Measurements from ENCODE around the gene SIK3. TPM values are rescaled to one million over a fixed set of nuclear protein-coding genes. Genes with fewer than 3 reads are reported as not detected.

Gene SIK3
- total RNA-seq, 1 donor = 40.0 TPM

DNA sequence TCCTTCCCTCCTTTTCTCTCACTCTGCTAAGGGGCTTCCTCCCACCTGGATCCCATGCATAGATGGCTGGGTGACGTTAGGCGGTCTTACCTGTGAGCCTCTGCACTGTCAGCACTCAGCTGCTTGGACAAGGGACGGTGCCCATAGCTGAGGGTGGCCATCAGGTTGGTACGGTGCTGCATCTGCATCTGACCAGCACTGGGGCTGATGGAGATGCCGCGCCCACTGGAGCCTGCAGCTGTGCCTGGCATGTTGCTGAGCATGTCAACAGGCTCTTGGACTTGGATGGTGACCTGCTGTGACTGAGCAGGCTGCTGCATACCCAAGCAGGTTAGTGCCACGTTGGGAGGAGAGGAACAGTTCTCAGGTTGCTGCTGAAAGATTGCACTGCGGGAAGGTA is 239.1 kb downstream of the SIK3 start:
- Histone ChIP-seq H3K4me1 (ENCODE audit: insufficient read depth, low read length) (peaks cover 21% of the 10 kb centered on the region), H3K27me3 (ENCODE audit: insufficient read depth, low read length) (no peaks in the 10 kb centered on the region), H3K4me3 (ENCODE audit: low read length) (no peak overlapping the region), H3K9me3 (ENCODE audit: low read depth, low read length) (no peaks in the 10 kb centered on the region)

- H3K4me3 ChIP-seq (ENCODE audit: low read length) = no peak overlapping the region
- H3K27me3 ChIP-seq (ENCODE audit: insufficient read depth, low read length) = no peaks in the 10 kb centered on the region
- H3K4me1 ChIP-seq (ENCODE audit: insufficient read depth, low read length) = peaks cover 33% of the 10 kb centered on the region
- no peaks in the 10 kb centered on the region for H3K9me3 ChIP-seq (ENCODE audit: low read depth, low read length)
These were observed 240.3 kb downstream of the SIK3 start for GRCh38 chr11:116857936-116858335.

DNA sequence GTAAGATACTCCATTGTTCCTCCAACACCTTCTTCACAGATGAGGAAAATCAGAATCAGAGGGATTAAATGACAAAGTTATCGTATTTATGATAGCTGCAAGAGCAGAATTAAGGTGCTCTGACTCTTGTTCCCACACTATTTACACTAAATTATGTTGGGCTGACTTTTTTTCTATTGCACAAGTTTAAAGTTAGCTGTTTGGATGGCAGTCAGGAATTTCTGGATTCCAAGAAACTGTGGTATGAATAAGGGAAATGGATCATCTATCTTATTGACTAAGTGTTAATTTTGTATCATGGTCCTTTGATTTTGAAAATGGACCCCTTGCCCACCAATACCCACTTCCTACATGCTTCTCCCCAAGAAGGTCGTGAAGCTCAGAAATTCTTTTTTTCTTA is 240.9 kb downstream of the SIK3 start:
- no peaks in the 10 kb centered on the region for H3K27me3 ChIP-seq (ENCODE audit: insufficient read depth, low read length)
- H3K4me1 ChIP-seq (ENCODE audit: insufficient read depth, low read length) = peaks cover 40% of the 10 kb centered on the region
- no peaks in the 10 kb centered on the region for H3K9me3 ChIP-seq (ENCODE audit: low read depth, low read length)

GRCh38 chr11:116856423-116856822 is 241.8 kb downstream of the SIK3 start:
- Histone ChIP-seq H3K4me1 (ENCODE audit: insufficient read depth, low read length) (peaks cover 49% of the 10 kb centered on the region), H3K27me3 (ENCODE audit: insufficient read depth, low read length) (no peaks in the 10 kb centered on the region), H3K9me3 (ENCODE audit: low read depth, low read length) (no peaks in the 10 kb centered on the region), H3K4me3 (ENCODE audit: low read length) (no peak overlapping the region)

More for the DNA sequence above, 240.9 kb downstream of the SIK3 start:
- H3K4me3 ChIP-seq (ENCODE audit: low read length) = no peak overlapping the region

DNA sequence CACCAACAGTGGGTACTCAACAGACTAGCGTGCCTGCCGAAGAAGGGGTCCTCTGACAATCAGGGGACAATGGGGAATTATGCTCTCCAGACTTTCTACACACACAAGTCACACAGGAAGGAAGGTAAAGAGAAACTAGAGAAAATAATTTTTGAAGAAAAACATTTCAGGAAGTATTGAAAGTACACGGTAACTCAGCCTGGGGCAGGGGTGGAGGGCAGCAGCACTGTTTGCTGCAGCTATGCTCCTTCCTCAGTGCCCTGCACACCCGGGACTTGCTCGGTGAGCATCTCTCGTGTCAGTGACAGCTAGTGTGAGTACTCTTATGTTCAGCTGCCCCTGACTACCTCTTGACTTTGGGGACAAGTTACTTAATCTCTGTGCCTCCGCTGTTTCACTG is 242.8 kb downstream of the SIK3 start:
- Histone ChIP-seq H3K27me3 (ENCODE audit: insufficient read depth, low read length) (no peaks in the 10 kb centered on the region), H3K4me1 (ENCODE audit: insufficient read depth, low read length) (peaks cover 58% of the 10 kb centered on the region), H3K4me3 (ENCODE audit: low read length) (no peak overlapping the region), H3K9me3 (ENCODE audit: low read depth, low read length) (no peaks in the 10 kb centered on the region)

- H3K27me3 ChIP-seq (ENCODE audit: insufficient read depth, low read length) = no peaks in the 10 kb centered on the region
- H3K9me3 ChIP-seq (ENCODE audit: low read depth, low read length) = no peaks in the 10 kb centered on the region
- no peak overlapping the region for H3K4me3 ChIP-seq (ENCODE audit: low read length)
- H3K4me1 ChIP-seq (ENCODE audit: insufficient read depth, low read length) = peaks cover 64% of the 10 kb centered on the region
These were observed 244.7 kb downstream of the SIK3 start for GRCh38 chr11:116853461-116854073.

GRCh38 chr11:116852261-116853031 is 245.8 kb downstream of the SIK3 start:
- no peaks in the 10 kb centered on the region for H3K27me3 ChIP-seq (ENCODE audit: insufficient read depth, low read length)
- H3K9me3 ChIP-seq (ENCODE audit: low read depth, low read length) = no peaks in the 10 kb centered on the region
- H3K4me1 ChIP-seq (ENCODE audit: insufficient read depth, low read length) = peaks cover 64% of the 10 kb centered on the region
- no peak overlapping the region for H3K4me3 ChIP-seq (ENCODE audit: low read length)

GRCh38 chr11:116851626-116852025 is 246.6 kb downstream of the SIK3 start:
- H3K27me3 ChIP-seq (ENCODE audit: insufficient read depth, low read length) = no peaks in the 10 kb centered on the region
- no peak overlapping the region for H3K4me3 ChIP-seq (ENCODE audit: low read length)
- H3K4me1 ChIP-seq (ENCODE audit: insufficient read depth, low read length) = peaks cover 64% of the 10 kb centered on the region
- H3K9me3 ChIP-seq (ENCODE audit: low read depth, low read length) = no peaks in the 10 kb centered on the region

GRCh38 chr11:116849486-116849885 is 248.7 kb downstream of the SIK3 start:
- peaks cover 46% of the 10 kb centered on the region for H3K4me1 ChIP-seq (ENCODE audit: insufficient read depth, low read length)
- no peak overlapping the region for H3K4me3 ChIP-seq (ENCODE audit: low read length)
- H3K9me3 ChIP-seq (ENCODE audit: low read depth, low read length) = no peaks in the 10 kb centered on the region
- no peaks in the 10 kb centered on the region for H3K27me3 ChIP-seq (ENCODE audit: insufficient read depth, low read length)

DNA sequence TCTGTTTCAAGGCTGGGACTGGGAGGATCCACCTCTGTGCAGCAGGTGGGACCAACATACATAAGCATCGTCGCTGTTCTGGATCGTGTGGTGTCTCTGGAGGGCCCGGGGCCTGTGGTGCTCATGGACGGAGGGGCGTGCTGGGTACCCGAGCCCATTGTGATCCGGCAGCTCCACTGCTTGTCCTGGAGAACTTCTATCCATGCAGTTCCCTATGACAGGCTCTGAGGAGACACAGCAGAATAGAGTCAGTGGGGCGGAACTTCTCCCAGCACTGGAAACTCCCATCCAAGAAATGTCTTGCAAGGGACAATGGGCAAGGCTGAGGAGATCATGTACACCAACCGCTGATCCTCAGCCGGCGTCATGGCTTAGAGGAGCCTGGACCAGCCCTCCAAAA is 249.2 kb downstream of the SIK3 start:
- peaks cover 42% of the 10 kb centered on the region for H3K4me1 ChIP-seq (ENCODE audit: insufficient read depth, low read length)
- no peak overlapping the region for H3K4me3 ChIP-seq (ENCODE audit: low read length)
- no peaks in the 10 kb centered on the region for H3K9me3 ChIP-seq (ENCODE audit: low read depth, low read length)
- no peaks in the 10 kb centered on the region for H3K27me3 ChIP-seq (ENCODE audit: insufficient read depth, low read length)

DNA sequence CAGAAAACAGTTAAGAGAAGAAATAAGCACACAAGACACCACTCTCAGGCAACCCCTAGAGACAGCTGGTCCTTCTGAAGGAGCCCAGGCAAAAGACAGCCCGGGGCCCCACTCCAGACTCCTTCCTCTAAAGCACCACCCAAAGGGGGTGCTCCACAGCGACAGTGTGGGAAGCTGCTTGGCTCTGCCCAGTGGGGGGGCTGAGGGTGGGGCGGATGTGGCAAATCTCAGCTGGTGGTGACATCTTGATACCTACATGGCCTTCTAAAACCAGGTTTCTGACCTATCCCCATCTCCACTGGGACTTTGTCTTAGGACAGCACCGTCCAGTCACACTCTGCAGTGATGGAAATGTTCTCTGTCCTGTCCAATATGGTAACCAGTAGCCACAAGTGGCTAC is 250.6 kb downstream of the SIK3 start:
- Histone ChIP-seq H3K4me3 (ENCODE audit: low read length) (no peak overlapping the region), H3K27me3 (ENCODE audit: insufficient read depth, low read length) (no peaks in the 10 kb centered on the region), H3K9me3 (ENCODE audit: low read depth, low read length) (no peaks in the 10 kb centered on the region), H3K4me1 (ENCODE audit: insufficient read depth, low read length) (peaks cover 28% of the 10 kb centered on the region)

DNA sequence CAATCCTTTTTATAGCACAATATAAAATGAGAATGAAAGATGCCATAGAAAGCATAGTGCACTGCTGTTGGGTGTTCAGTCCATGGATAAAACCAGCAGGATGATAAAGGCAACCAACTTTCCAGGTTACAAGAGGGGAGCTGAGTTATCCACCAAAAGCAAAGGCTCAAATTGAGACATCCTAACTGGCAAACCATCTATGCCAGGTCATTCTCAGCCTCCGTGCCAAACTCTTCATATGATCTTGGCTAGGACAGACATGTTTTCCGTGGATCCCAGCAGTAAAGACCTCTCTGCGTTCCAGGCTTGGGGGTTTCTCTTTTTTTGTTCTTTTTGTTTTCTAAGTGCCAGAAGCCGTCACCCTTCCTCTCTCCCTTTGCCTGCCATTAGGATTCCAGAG is 253.5 kb downstream of the SIK3 start:
- Histone ChIP-seq H3K4me3 (ENCODE audit: low read length) (no peak overlapping the region), H3K4me1 (ENCODE audit: insufficient read depth, low read length) (peaks cover under 1% of the 10 kb centered on the region), H3K27me3 (ENCODE audit: insufficient read depth, low read length) (no peaks in the 10 kb centered on the region), H3K9me3 (ENCODE audit: low read depth, low read length) (no peaks in the 10 kb centered on the region)

DNA sequence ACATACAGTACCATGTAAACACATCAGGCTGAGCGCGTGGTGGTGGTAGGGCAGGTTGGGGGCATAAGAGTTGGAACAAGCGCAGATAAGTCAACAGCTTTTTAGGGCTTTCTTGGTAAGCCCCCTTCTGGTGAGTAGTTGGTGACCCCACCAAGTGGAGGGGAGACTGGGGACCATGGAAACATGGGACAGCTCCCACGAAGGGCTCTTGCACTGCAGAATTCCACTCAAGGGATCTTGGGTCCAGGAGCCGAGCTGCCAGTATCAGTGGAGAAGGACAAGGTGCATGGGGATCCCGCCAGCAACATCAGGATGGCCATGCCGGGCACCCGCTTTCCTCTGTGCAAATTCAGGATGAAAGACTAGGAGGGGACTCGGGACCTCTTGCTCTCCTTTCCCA is 254.6 kb downstream of the SIK3 start:
- H3K4me3 ChIP-seq (ENCODE audit: low read length) = no peak overlapping the region
- no peaks in the 10 kb centered on the region for H3K9me3 ChIP-seq (ENCODE audit: low read depth, low read length)
- no peaks in the 10 kb centered on the region for H3K4me1 ChIP-seq (ENCODE audit: insufficient read depth, low read length)
- no peaks in the 10 kb centered on the region for H3K27me3 ChIP-seq (ENCODE audit: insufficient read depth, low read length)

- H3K4me3 ChIP-seq (ENCODE audit: low read length) = no peak overlapping the region
- H3K9me3 ChIP-seq (ENCODE audit: low read depth, low read length) = no peaks in the 10 kb centered on the region
- H3K4me1 ChIP-seq (ENCODE audit: insufficient read depth, low read length) = no peaks in the 10 kb centered on the region
- H3K27me3 ChIP-seq (ENCODE audit: insufficient read depth, low read length) = no peaks in the 10 kb centered on the region
These were observed 255.3 kb downstream of the SIK3 start for GRCh38 chr11:116842909-116843308.

DNA sequence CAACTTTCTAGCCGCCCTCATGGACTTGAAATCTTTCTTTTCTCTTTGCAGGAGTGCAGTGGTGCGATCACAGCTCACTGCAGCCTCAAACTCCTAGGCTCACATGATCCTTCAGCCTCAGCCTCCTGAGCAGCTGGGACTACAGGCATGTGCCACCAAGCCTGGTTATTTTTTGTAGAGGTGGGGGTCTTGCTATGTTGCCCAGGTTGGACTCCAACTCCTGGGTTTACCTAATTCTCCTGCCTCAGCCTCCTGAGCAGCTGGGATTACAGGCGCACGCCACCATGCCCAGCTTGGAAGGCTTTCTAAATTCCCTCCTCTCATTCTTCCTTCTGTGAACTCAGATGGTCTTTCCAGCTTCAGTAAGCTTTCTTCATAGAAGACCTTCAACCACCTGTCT is 256.1 kb downstream of the SIK3 start:
- H3K27me3 ChIP-seq (ENCODE audit: insufficient read depth, low read length) = no peaks in the 10 kb centered on the region
- H3K9me3 ChIP-seq (ENCODE audit: low read depth, low read length) = no peaks in the 10 kb centered on the region
- no peaks in the 10 kb centered on the region for H3K4me1 ChIP-seq (ENCODE audit: insufficient read depth, low read length)
- H3K4me3 ChIP-seq (ENCODE audit: low read length) = no peak overlapping the region

DNA sequence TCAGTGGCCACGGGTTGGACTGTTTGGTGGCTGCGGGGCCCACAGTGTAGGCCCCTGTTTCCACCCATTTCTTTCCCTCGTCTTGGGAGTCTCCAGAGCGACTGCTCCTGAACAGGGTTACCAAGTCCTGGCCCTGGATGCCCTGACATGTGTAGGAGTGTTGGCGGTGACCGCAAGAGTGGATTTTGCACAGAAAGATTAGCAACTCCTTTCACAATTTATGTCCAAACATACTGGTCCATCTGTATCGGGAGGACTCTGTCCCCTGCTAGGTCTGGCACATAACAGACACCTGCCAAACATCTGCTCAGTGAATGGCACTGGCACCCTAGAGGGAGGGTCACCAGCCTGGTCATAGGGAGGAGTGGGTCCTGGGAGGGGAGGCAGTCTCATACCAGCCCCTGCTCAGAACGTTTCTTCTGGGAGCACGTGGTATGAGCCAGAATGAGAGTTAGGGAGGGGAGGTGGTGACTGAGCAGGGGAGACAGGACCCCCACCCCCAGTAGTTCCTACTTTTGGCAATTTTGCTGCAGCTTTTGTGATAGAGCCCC is 257.4 kb downstream of the SIK3 start:
- Histone ChIP-seq H3K27me3 (ENCODE audit: insufficient read depth, low read length) (no peaks in the 10 kb centered on the region), H3K4me1 (ENCODE audit: insufficient read depth, low read length) (peaks cover 7% of the 10 kb centered on the region), H3K9me3 (ENCODE audit: low read depth, low read length) (no peaks in the 10 kb centered on the region), H3K4me3 (ENCODE audit: low read length) (no peak overlapping the region)
